GM12873 (cell line): ENCODE data around the gene KRT86.

ENCODE experiments used
- CTCF ChIP-seq: IDR thresholded peaks from 2 replicates; pipeline ENCODE4 v1.5.1; 2012; ENCODE audit warnings: low read depth, mild to moderate bottlenecking, moderate library complexity, low read length, control low read depth; ENCODE audit not compliant: insufficient read depth; ENCODE audit errors: missing control alignments

The KRT86 gene

DNA sequence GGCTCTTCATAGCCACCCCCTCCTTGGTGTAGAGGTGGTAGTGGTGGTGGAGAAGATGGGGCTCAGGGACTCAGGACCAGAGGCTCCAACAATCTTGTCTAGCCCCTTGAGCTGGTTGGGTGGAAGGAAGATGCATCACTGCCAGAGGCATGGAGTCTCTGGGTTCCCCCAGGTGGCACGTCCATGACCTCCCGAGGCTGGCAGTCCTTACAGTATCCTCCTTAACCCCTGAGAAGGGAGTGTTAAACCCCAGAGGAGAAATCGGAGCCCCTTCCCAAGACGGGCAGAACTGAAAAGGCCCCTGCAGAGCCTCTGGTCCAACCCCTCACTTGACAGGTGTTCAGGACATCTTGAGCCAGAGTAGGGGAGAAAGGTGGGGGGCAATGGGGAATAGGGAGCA, 37.6 kb downstream of the KRT86 start:
- TF ChIP-seq CTCF = no peak

DNA sequence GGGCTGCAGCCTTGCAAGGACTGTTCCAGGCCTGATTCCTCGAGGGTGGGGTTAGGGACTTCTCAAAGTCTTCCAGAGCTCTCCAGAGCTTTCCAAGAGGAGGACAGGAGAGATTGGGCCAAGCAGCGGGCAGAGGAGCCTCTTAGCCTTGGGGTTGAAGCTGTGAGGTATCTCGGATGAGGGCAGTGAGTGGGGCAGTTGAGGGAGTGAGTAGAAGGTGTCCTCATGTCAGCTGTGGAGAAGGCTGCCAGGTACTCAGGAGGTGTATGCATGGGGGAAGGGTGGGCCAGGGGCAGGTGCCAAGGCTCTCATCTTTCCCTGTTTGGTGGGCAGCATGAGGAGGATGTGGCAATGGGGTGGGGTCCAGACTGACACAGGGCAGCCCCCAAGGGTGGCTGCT, 39.0 kb downstream of the KRT86 start:
- no peak for TF ChIP-seq CTCF

- TF ChIP-seq CTCF = no peak
Measured at GRCh38 chr12:52313926-52314325, 39.5 kb downstream of the KRT86 start.

DNA sequence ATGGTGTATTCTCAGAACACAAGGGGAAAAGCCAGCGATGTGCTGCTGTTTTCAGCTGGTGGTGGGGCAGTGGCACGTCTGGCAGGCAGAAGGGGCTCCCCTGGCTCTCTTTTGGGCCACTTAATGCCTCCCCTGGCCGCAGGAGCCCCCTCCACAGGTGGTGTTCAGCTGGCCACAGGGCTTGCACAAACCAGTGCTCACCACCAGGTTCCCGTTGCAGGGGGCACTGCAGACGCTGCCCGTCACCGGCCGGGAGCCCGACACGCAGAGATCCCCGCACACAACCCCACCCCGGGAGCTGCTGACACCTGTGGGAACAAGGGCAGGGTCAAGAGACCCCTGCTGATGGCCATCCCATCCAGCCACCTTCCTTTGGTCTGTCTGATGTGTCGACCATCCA, 40.1 kb downstream of the KRT86 start:
- TF ChIP-seq CTCF = no peak

DNA sequence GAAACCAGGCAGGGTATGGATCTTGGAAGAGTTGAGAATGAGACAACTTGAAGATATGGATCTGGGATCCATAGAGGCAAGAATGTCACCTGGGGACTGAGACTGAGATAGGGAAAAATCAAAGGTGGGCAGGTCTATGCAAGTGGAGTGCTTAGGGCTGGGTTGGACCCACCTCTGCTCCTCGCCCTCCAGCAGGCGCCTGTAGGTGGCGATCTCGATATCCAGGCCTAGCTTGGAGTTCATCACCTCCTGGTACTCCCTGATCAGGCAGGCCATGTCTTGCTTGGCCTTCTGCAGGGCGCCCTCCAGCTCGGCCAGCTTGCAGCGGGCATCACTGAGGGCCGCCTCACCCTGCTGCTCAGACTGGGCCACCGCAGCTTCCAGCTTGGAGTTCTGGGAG, 41.3 kb downstream of the KRT86 start:
- TF ChIP-seq CTCF = peak; percentile 70

GRCh38 chr12:52316290-52316689, 41.8 kb downstream of the KRT86 start:
- no peak for TF ChIP-seq CTCF

GRCh38 chr12:52316701-52317100, 42.3 kb downstream of the KRT86 start:
- TF ChIP-seq CTCF = no peak
